HepG2 (cell line): ENCODE results near the gene TMEM253. TPM values are rescaled to one million over a fixed set of nuclear protein-coding genes. Genes with fewer than 3 reads are reported as not detected.
A peak's percentile ranks its signal among the peaks of the same experiment; 100 is the strongest.

Experiments used
- EED ChIP-seq: sonication (generic); formaldehyde crosslinking; IDR thresholded peaks from 2 replicates; pipeline ENCODE4 v1.5.0; 2020; ENCODE audit warnings: mild to moderate bottlenecking, missing genetic modification reagents
- HINFP ChIP-seq: sonication (generic); formaldehyde crosslinking; IDR thresholded peaks from 2 replicates; pipeline ENCODE4 v1.4.0; 2020; ENCODE audit warnings: low read depth, mild to moderate bottlenecking, missing genetic modification reagents
- HMGXB4 ChIP-seq, 2 experiments: sonication (generic) in 1 of 2; formaldehyde crosslinking in 1 of 2; IDR thresholded peaks; 2 replicates each; pipeline versions ENCODE4 v1.4.0 to v1.6.1; 2018 to 2020; ENCODE audit warnings: missing genetic modification reagents in 2 of 2, borderline replicate concordance in 1 of 2, low read depth in 1 of 2, mild to moderate bottlenecking in 1 of 2, missing biosample characterization in 1 of 2
- HNRNPH1 ChIP-seq: fragments of 200-400 bp; formaldehyde crosslinking; optimal IDR thresholded peaks from 2 replicates; pipeline ENCODE3; 2017; ENCODE audit warnings: mild to moderate bottlenecking, low read depth, low read length
- HOXA3 ChIP-seq: sonication (generic); formaldehyde crosslinking; IDR thresholded peaks from 2 replicates; pipeline ENCODE4 v1.5.0; 2020; ENCODE audit warnings: missing genetic modification reagents
- MTA1 ChIP-seq: sonication (generic); formaldehyde crosslinking; IDR thresholded peaks from 2 replicates; pipeline ENCODE4 v1.4.0; 2020; ENCODE audit warnings: missing genetic modification reagents, mild to moderate bottlenecking, borderline replicate concordance
- MTF1 ChIP-seq: sonication (generic); formaldehyde crosslinking; IDR thresholded peaks from 2 replicates; pipeline ENCODE4 v1.5.0; 2020; ENCODE audit warnings: missing genetic modification reagents
- PHF5A ChIP-seq: IDR thresholded peaks from one replicate; pipeline ENCODE4 v1.6.1; 2018; ENCODE audit warnings: low read depth, missing genetic modification reagents; ENCODE audit not compliant: unreplicated experiment
- SNRNP70 ChIP-seq: fragments of 200-400 bp; formaldehyde crosslinking; IDR thresholded peaks from 2 replicates; pipeline ENCODE4 v1.6.1; 2017; ENCODE audit warnings: mild to moderate bottlenecking, low read depth, low read length, moderate library complexity
- TEF ChIP-seq: sonication (generic); formaldehyde crosslinking; IDR thresholded peaks from 2 replicates; pipeline ENCODE4 v1.5.0; 2020; ENCODE audit warnings: missing genetic modification reagents
- TIGD3 ChIP-seq: sonication (generic); formaldehyde crosslinking; IDR thresholded peaks from 2 replicates; pipeline ENCODE4 v1.5.1; 2020; ENCODE audit warnings: mild to moderate bottlenecking, missing genetic modification reagents, borderline replicate concordance
- TRIM24 ChIP-seq: sonication (generic); formaldehyde crosslinking; IDR thresholded peaks from 2 replicates; pipeline ENCODE4 v1.8.0; 2022; ENCODE audit warnings: mild to moderate bottlenecking, missing genetic modification reagents
- U2AF1 ChIP-seq: fragments of 200-400 bp; formaldehyde crosslinking; optimal IDR thresholded peaks from 2 replicates; pipeline ENCODE3; 2017; ENCODE audit warnings: mild to moderate bottlenecking, low read depth, low read length
- WIZ ChIP-seq: sonication (generic); formaldehyde crosslinking; IDR thresholded peaks from 2 replicates; pipeline ENCODE4 v1.5.1; 2020; ENCODE audit warnings: mild to moderate bottlenecking, missing genetic modification reagents
- ZNF282 ChIP-seq: fragments of 450-650 bp; IDR thresholded peaks from 2 replicates; pipeline ENCODE4 v1.6.1; 2018; ENCODE audit not compliant: partially characterized antibody
- ZNF34 ChIP-seq: sonication (generic); formaldehyde crosslinking; IDR thresholded peaks from 2 replicates; pipeline ENCODE4 v1.4.0; 2020; ENCODE audit warnings: mild to moderate bottlenecking, missing genetic modification reagents, borderline replicate concordance
- ZNF672 ChIP-seq: sonication (generic); formaldehyde crosslinking; IDR thresholded peaks from 2 replicates; pipeline ENCODE4 v1.8.1; 2022; ENCODE audit warnings: missing genetic modification reagents
- ZNF678 ChIP-seq: sonication (generic); formaldehyde crosslinking; IDR thresholded peaks from 2 replicates; pipeline ENCODE4 v1.4.0; 2020; ENCODE audit warnings: mild to moderate bottlenecking, missing genetic modification reagents
- ZNF687 ChIP-seq: sonication (generic); formaldehyde crosslinking; IDR thresholded peaks from 2 replicates; pipeline ENCODE4 v1.5.1; 2020; ENCODE audit warnings: mild to moderate bottlenecking, missing genetic modification reagents, moderate library complexity
- polyA plus RNA-seq, 8 experiments: library from polyadenylated mRNA; depleted of rRNA in 3 of 8; stranded (reverse) in 7 of 8; unstranded in 1 of 8; fragments of >200 nt; fragmentation: Illumina TruSeq in 4 of 8; extraction: Trizol in 4 of 8; gene quantifications; 2 replicates each; pipeline versions ENCODE4 v1.2.1 to v1.2.3, GENCODE V29; 2011 to 2016; ENCODE audit warnings: low read depth in 4 of 8, missing spikeins in 1 of 8, mixed read lengths in 1 of 8; ENCODE audit not compliant: insufficient read depth in 1 of 8
- total RNA-seq, 5 experiments: library from RNA; depleted of rRNA; stranded (reverse); fragments of >200 nt; fragmentation: Illumina TruSeq; extraction: Trizol; gene quantifications; 2 replicates each; pipeline ENCODE4 v1.2.3, GENCODE V29; 2016; ENCODE audit warnings: low read depth in 1 of 5

Gene TMEM253
- total and polyA plus RNA-seq, 2 of the 13 experiments (the other 11 are each of a cell fraction or from before 2014, with no cell fraction given), result 0.29 to 0.45 TPM

GRCh38 chr14:21069388-21070082, 31.3 kb upstream of the TMEM253 start (continued):
- TF ChIP-seq ZNF687 (CRISPR knock-in tag) (peak; percentile 73), WIZ (CRISPR knock-in tag) (no peak), EED (0 out of 2 replicates have a peak, but pooled peaks have one; percentile 28), PHF5A (CRISPR knock-in tag) (no peak), HNRNPH1 (no peak), ZNF678 (CRISPR knock-in tag) (peak; percentile 31; the same call in 1 of the 2 replicates), SNRNP70 (no peak), MTF1 (CRISPR knock-in tag) (no peak), HINFP (CRISPR knock-in tag) (peak; percentile 79; the same call in 1 of the 2 replicates), MTA1 (peak; percentile 28; the same call in 1 of the 2 replicates), ZNF34 (CRISPR knock-in tag) (no peak; the same call in 1 of the 2 replicates), HMGXB4 (CRISPR knock-in tag; IDR thresholded peaks at IDR 0.05; ENCODE audit: borderline replicate concordance in 1 of 2, low read depth in 1 of 2) (peak in 1 of 2 experiments; percentile 55; a peak in 2 of 4 replicates), ZNF282 (no peak), TIGD3 (CRISPR knock-in tag) (peak; percentile 43; the same call in 1 of the 2 replicates), TRIM24 (no peak), U2AF1 (peak; percentile 78), HOXA3 (CRISPR knock-in tag) (peak; percentile 55), TEF (CRISPR knock-in tag) (no peak), ZNF672 (CRISPR knock-in tag) (0 out of 2 replicates have a peak, but pooled peaks have one; percentile 26)
